Panc1 (cell line): Measurements from ENCODE around the gene KLF15.

ENCODE experiments used
- CTCF ChIP-seq: fragments of 450-650 bp; IDR thresholded peaks from 2 replicates; pipeline ENCODE4 v1.5.1; 2017; ENCODE audit warnings: mild to moderate bottlenecking
- POLR2AphosphoS5 ChIP-seq: IDR thresholded peaks from 2 replicates; pipeline ENCODE4 v1.6.1; 2012; ENCODE audit warnings: mild to moderate bottlenecking, low read depth, low read length, moderate library complexity
- REST ChIP-seq, 2 experiments: IDR thresholded peaks; 2 replicates each; pipeline ENCODE4 v1.6.1; 2011 to 2012; ENCODE audit warnings: low read depth in 2 of 2, control low read depth in 1 of 2, low read length in 1 of 2, mild to moderate bottlenecking in 1 of 2, moderate library complexity in 1 of 2; ENCODE audit not compliant: insufficient read depth in 1 of 2

- no peak for TF ChIP-seq CTCF
- no peak for TF ChIP-seq REST (IDR thresholded peaks at IDR 0.05; ENCODE audit: insufficient read depth in 1 of 2, low read depth in 2 of 2, low read length in 1 of 2)
- no peak for TF ChIP-seq POLR2AphosphoS5
Measured at GRCh38 chr3:126375835-126376331, 18.7 kb upstream of the KLF15 start.
